Central memory CD4-positive, alpha-beta T cell (primary cell): ENCODE data around the gene TOM1L1.

ENCODE experiments used
- DNase-seq: peaks from one replicate; pipeline ENCODE4 v3.0.0; 2022

Gene TOM1L1

DNA sequence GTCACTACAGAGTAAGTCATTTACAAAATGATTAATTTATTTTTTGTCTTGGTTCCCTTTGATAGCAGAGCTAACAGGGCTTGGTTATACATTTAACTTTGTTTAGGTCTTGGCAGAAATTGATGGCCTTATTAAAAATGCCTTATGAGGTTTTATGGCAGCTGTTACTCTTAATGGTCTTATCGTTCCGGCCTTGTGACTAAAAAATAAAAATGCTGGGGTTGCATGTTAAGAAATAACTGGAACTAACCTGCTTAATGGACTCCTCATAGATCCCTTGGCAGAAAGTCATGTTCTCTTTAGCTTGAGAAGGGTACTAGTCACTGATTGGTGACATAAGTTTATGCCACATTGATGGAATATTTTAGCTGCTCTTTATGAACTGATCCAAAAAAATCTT lies 49.5 kb downstream of the TOM1L1 start:
- DNase-seq = no peak

DNA sequence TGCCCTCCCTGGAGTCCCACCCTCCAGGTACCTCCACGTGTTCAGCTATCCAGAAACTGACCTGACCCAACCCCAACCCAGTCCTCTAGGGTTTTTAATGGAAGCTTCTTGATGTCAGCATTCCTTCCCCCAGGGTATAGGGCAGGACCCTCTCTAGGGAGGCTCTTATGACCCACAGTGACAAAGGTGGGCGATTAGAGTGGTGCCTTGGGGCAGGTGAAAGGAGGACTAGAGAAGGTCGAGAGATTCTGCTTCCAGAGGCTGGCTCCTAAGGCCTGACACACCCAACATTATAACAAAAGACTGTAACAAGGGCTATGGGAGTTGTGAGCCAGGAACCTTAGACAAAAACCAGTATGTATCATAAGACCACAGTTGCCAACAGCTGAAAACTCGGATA lies 50.6 kb downstream of the TOM1L1 start:
- no peak for DNase-seq

DNA sequence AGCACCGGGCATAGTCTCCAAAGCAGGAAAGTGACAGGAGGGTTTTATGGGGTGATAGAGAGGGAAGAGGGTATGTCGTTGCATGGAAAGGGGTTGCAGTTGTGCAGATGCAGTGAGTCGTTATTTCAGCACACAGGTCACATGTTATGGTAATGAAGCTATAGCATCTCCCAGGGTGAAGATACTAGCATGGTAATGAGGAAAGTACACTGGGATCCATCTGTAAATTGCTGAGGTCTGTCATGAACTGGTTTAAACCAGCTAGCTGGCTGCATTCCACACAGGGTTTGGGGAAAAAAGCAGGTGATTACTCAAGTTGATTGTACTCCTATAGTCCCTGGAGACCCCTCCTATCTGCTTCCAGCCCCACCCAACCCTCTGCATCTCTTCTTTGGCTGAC lies 56.1 kb downstream of the TOM1L1 start:
- no peak for DNase-seq

DNA sequence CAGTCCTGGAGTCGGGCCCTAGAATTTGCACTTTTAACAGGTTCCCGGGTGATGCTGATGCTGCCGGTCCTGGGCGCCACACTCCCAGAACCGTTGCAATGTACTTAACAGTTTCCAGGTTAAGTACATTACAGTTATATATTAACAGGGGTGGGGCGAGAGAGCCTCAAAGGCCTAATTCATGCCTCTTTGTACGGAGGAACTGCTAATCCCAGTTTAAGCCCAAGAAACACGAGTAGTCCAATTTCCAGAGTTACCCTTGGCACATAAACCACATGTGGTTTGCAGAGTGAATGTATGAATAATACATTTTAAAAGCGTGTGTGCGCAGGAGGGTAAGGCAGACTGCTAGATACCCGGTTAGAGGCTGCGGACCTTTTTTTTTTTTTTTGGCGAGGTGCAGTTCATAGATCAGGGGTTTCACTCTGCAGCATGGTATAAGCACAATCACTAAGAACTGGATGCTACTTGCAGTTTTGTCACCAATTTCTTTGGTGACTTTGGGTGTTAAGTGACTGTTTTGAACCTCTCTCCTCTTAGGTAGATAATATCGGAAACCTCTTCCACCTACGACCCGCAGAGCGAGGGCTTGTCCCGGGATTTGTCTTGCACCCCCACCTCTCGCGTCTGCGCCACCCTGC lies 67.1 kb downstream of the TOM1L1 start:
- DNase-seq = peak; percentile 50

DNA sequence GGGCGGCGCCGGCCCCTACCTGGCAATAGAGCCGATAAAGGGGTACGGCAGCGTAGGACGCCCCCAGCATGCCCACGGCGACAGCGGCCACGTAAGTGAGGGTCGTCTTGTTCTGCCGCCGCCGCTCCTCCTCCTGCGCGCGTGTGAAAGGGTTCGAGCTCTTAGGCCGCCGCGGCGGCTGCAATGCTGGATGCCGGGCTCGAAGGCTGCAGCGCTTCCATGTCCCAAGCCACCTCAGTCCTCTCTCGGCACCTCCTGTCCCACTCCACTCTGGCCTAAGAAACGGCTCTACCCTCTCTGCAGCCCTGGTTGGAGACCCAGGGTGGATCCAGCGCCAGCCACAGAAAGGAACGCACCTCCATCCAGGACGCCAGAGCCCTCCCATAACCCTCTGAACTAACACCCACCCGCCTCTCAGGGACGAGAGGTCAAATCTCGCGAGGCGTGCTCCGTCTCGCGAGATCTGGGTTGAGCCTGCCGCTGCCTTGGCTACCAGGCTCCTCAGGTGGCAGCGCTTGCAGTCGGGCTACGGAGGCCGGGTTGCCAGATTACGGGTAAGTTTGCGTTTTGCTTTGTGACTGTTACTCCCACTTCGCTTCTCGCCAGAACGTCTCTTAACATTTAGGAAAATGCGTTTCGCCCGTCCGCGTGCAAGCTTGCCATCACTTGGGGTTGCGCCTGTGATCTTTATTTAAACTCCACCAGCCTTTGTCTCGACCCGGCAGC lies 67.8 kb downstream of the TOM1L1 start, which contains the start of the genes COX11 and STXBP4:
Gene COX11, minus strand, starts transcription at position 393 of the 726 bp plus-strand sequence. Its CDS starts 8 bp downstream, at position 385.
Gene STXBP4, plus strand, starts transcription at position 504 of the 726 bp plus-strand sequence. CDS start 17,455 bp downstream, outside the sequence.
- peak; percentile 96 for DNase-seq

DNA sequence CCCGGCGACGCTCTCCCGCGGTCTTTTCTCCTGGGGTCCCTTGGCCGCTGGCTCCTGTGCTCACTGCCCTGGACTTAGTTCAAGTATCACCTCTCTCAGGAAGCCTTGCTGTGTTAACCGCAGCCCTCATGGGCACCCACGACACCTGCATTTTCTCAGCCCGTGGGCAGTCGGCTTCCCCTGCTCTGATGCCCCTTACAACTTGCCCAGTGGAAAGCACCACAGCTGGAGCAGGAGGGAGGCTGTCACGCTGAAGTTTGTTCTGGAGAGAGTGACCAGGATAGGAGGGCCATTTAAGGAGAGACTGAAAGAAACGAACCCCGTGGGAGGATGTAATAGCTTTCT lies 68.3 kb downstream of the TOM1L1 start:
- DNase-seq = no peak

DNA sequence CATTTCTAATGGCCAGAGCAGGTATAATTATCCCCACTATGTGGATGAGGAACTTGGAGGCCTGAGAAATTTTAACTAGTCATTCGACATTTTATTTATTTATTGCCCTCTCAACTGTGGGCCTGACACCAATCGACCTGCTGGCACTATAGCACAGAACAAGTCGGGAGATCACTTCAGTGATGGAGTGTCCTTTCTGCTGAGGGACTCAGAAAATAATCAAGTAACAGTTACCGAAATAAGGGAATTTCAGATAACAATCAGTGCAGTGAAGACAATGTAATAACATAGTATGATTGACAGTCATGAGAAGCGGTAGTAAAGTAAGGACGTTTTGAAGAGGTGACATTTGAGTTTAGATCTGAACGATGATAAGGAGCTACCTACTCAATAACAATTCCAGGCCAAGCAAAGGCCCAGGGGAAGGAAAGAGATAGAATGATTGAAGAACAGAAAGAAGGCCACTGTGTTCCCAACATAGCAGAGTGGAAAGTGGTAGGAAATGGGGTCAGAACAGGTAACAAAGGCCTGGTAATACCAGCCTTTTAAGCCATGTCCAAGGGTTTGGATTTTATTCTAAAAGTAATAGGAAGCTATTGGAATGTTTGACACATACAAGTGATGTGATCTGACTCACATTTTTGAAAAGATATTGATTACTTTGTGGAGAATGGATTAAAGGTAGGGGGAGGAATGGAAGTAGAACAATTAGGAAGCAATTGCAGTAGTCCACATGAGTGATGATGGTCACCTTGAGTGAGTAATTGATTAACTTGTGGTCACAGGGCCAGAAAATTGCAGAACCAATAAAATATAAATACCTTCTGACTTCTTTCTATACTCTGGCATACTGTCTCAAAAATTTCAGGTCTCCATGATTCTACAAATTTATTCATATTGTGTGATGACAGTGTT lies 69.3 kb downstream of the TOM1L1 start:
- no peak for DNase-seq

DNA sequence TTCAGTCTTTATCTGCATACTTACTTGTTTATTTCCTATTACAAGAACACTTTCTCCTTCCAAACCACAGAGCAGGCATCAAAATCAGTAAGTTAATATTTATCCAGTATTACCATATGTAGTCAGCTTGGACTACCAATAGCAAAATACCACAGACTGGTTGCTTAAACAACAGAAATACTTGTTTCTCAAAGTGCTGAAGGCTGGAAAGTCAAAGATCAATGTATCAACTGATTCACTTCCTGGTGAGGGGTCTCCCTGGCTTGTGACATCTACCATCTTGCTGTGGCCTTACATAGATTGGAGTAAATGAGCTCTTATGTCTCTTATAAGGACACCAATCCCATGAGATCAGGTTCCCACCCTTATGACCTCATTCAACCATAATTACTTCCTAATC lies 70.5 kb downstream of the TOM1L1 start:
- DNase-seq = no peak

DNA sequence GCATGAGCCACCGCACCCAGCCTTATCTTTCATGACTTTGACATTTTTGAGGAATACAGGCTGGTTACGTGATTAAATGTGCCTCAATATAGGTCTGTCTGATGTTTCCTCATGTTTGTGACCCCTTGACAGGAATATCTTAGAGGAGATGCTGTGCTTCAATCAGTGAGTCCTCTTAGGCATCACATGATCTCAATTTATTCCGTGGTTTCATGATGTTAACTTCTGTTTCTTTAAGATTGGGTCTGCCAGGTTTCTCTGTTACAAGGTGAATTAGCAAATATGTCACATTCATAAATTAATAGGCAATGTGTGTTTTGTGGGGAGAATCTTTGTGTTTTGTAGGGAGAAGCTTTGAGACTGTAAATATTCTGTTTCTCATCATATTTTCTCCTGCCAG lies 71.2 kb downstream of the TOM1L1 start:
- no peak for DNase-seq

DNA sequence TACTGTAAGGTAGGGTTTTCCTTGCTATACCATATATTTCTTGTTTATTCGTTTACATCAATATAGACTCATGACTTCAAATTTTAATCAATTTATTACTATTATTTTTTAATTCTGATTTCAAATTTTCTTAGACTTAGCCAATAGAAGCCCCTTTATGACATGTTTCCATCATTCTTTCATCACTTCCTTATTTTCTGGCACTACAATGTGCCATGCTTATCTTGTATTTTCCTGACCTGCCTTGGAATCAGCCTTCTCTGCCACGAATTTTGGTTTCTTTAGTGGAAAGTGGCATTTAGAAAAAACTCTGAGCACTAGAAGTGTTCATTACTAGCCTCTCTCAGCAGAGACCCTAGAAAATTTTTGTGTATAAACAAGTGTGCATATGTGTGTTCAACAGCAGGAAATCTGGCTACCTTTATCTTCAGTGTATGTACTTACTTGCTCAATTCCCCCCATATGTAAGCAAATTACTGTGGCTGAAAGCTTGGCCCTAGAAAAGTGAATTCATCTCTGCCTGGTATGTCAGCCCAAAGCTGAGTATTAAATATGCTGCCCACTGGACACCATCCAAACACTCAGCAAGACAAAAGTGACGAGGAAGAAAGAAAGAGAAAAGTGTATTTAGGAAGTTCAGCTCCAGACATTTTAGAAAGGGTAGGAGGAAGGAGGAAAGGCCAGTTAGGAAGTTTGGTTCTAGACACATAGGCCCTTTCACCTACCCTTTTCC lies 71.9 kb downstream of the TOM1L1 start:
- no peak for DNase-seq

DNA sequence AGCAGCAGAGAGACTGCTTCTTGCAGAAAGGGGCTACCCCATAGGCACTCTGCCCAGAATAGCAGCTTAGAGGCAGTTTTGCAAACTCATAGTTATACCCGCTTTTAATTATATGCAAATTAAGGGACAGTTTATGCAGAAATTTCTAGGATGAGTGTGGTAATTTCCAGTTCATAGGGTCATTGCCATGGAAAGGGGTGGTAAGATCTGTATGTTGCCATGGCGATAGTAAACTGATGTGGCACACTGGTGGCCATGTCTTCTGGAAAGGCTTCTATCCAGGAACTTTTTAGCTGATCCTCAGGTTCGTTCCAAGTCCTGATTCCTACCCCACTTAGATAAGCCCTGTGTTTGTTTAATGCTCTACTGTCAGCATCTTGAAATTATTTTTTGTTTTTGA lies 74.1 kb downstream of the TOM1L1 start:
- DNase-seq = no peak

DNA sequence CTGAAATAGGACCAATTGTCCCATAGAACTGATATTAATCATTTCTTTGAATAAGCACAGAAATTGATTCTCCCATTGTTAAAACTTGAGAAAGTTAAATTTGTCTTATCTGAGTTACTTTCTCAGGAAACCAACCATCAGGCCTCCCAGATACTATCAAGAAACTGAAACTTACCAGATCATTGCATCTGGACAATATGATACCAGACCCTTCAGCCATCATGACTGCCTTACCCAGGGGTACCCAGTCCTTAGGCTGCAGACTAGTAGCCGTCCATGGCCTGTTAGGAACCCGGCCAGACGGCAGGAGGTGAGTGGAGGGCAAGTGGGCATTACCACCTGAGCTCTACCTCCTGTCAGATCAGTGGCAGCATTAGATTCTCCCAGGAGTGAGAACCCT lies 75.7 kb downstream of the TOM1L1 start:
- DNase-seq = no peak

DNA sequence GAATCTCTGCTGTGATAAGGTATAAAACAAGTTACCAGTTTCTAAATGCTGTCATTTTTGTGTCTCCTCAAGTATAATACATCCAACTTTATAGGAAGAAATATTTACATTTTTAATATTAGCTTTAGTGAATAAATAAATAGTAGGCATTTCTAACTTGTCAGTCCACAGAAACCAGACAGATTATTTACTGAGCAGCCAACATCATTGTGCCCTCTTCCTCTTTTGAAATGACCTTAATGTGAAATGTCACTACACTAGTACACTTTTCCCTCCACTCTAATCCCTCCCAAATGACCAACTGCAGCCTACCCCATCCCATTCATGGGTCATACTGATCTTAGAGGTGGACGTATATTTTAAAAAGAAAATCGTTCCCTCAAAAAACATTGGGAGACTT lies 77.1 kb downstream of the TOM1L1 start:
- DNase-seq = no peak

DNA sequence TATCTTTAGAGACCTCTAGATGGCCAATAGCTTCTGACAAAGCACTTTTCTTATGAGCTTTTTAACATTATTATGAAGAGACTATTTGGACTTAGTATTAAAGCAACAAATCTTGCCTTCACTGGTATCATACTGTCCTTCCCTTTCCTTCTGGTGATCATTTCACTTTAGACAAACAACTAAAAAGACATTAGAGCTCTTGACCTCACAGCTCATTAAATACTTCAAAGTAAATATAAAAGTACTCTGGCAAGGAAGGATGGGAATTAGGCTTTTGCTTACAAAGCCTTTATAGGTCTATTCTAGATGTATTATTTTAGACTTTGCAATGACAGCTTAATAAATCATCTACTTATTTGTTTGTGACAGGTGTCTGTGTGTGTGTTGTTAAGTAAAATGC lies 79.0 kb downstream of the TOM1L1 start:
- no peak for DNase-seq

DNA sequence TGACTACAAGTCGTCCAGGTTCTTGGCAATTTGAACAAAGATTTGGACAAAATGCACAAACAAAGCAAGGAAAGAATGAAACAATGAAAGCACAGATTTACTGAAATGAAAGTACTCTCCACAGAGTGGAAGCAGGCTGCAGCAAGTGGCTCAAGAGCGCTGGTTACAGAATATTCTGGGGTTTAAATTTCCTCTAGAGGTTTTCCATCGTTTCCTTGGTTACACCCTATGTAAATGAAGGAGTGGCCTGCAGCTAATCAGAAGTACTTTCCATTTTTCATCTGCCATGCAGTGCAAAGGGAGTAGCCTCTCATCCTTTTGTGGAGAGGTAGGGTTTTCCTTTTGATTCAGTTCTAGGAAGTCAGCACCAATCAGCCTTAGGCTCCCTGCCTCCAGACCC lies 79.7 kb downstream of the TOM1L1 start:
- DNase-seq = no peak

DNA sequence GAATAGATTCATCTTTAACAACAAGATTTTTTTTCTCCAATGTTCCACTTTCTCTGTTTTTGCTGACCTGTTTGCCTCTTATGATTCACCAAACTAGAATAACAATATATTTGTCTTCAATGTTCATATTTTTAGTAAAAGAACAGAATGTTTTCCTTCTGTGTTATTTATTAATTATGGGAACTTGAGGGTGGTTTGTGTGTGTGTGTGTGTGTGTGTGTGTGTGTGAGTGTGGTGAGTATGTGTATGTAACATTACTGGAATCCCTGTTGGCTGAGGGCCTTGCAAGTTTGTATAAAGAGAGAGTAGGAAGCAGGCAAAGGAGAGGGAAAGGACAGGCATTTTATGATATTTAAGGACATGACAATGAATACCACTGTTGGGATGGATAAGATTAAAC lies 81.7 kb downstream of the TOM1L1 start:
- no peak for DNase-seq

DNA sequence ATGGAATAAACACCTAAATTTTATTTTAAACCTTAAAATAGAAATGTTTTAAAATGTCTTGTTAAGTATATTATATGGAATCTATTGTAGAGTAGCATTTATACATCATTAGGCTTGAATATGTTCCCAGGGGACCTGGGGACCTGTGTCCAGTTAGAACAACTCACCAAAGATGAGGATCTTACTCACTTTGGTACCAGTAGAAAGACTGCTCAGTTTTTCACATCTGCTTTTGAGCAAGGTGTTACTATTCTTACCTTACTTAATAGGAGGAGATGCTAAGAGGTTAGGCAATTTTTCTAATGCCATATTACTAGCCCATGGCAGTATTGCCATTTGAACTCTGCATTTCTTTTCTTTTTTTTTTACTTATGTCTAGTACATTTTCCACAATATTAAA lies 82.6 kb downstream of the TOM1L1 start:
- no peak for DNase-seq

DNA sequence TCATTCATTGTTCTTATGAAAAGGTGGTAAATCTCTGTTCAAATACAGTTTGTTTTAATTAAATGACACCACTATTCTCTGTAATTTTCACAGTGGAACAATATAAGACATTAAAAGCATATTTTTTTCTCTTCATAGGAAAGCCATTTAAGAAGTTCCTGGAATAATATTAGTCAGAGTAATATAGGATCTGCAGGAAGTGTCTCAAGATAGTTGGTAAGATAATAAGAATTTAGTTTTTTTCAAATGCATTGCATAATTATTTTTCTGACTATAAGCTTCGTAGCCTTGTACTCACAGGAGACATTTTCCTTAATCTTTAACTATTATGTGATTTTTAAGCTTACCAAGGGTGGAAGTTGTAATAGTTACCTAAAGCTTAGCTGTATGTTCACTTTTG lies 84.8 kb downstream of the TOM1L1 start:
- no peak for DNase-seq

DNA sequence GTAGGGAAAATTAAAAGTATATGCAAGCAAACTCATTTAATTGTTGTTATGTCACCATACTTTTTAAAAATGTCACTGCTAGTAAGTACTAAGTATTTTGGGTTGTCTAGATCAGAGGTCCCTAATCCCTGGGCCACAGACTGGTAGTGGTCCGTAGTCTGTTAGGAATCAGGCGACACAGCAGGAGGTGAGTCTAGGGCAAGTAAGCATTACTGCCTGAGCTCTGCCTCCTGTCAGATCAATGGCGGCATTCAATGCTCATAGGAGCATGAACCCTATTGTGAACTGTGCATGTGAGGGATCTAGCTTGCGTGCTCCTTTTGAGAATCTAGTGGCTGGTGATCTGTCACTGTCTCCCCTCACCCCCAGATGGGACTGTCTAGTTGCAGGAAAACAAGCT lies 89.5 kb downstream of the TOM1L1 start:
- DNase-seq = no peak

DNA sequence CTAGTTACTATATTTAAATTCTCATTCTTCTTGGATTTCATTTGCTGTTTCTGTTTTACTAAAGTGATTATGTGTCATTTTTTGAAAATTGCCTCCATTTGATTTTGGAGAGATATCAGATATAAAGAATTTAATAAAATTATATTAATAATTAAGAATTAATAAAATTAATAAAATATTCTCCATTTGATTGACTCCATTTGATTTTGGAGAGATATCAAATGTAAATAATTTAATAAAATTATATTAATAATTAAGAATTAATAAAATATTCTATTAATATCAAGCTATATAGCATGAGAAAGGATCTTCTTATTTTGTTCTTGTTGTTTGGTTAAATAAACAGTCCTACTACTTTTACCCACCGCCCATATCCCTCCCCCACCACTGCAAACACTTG lies 90.9 kb downstream of the TOM1L1 start:
- DNase-seq = no peak

DNA sequence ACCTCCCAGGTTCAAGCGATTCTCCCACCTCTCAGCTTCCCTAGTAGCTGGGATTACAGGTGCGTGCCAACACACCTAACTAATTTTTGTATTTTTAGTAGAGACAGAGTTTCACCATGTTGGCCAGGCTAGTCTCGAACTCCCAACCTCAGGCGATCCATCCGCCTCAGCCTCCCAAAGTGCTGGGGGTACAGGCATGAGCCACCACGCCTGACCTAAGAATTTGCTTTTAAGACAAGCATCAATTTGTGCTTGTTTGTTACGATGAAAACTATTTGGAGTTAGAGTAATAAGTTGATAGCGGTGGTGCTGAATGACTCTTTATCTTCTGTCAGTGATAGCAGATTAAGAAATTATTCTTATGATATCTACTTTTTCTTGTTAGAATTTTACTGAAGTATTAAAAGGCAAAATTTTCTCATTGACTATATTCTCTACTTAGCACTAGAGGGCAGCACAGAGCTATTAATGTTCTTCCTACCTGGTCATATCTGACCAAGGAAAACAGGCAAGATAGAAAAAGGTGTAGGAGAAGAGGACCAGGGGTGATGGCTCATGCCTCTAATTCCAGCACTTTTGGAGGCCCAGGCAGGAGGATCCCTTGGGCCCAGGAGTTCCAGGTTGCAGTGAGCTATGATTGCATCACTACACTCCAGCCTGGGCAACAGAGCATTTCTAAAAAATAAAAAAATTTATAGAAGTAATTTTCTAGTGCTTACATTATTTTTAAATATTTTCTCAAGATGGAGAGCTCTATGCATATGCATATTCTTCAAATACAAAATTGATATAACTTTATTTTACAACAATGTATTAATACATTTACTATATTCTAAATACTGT lies 92.4 kb downstream of the TOM1L1 start:
- DNase-seq = peak; percentile 49

DNA sequence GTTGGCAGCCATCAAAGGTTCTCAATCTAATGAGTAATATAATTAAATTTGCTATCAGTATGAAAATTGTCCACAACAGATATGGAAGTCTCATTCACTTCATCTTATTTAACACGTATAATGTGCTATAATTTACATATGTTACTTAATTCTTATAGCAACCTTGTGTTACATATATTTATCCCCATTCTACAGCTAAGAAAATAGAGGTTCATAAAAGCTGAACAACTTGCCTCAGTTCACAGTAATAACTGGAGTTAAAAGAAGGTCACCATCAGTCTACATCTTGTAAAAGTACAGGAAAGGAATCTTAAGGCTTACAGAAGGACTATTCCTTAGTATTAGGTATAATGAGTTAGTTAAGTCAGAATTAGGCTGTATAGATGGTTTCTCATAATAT lies 95.8 kb downstream of the TOM1L1 start:
- no peak for DNase-seq
